ENCODE measurements around the gene COA8.
"Not testable (repeated sequence)": the region's sequence is repeated elsewhere in the genome, so short reads cannot be mapped to it uniquely, and the experiment has no call there.

COA8 gene

GRCh38 chr14:103604620-103605019 is 41.9 kb downstream of the COA8 start:
- peaks cover 11% of the 10 kb centered on the region for H3K27me3 Mint-ChIP-seq
- no peaks in the 10 kb centered on the region for H3K9me3 Mint-ChIP-seq
- no peak for ATAC-seq
- peaks cover 19% of the 10 kb centered on the region for H3K4me1 Mint-ChIP-seq
- no peak overlapping the region for H3K27ac Mint-ChIP-seq
- H3K36me3 Mint-ChIP-seq, result no peaks in the 10 kb centered on the region
- H3K4me3 Mint-ChIP-seq, result no peak overlapping the region

DNA sequence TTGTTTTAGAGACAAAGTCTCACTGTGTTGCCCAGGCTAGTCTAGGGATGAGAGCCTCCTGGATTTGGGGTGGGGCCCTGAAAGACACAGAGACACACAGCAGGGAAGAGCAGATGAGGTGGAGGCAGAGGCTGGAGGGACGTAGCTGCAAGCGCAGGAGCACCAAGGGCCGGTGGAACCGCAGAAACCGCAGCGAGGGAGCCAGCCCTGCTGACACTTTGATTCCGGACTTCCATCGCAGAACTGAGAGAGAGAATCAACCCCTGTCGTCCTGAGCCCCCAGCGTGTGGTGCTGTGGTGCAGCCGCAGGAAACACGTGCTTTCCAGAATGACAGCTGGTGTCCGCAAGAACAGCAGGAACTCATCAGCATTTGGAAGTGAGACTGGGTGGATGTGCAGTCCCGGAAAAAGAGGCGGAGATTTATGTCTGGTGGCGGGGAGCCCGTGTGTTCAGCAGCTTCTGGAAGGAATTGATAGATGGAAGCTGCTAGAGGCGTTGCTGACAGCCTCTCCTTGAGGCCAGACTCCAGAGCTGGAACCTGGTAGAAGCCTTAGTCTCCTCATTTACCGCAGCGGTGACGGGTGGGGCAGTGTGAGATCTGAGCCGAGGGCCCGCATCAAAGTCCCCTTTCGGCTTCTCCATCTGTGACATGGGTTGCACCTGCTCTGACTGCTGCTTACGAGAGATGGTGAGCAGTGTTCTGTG is 44.4 kb downstream of the COA8 start:
- peaks cover 24% of the 10 kb centered on the region for H3K27me3 Mint-ChIP-seq
- peaks cover 19% of the 10 kb centered on the region for H3K4me1 Mint-ChIP-seq
- peaks cover 11% of the 10 kb centered on the region for H3K9me3 Mint-ChIP-seq
- peak overlapping the region; percentile 70 for H3K4me3 Mint-ChIP-seq
- ATAC-seq, result peak; percentile 84
- H3K27ac Mint-ChIP-seq, result peak overlapping the region; percentile 2
- peaks cover 15% of the 10 kb centered on the region for H3K36me3 Mint-ChIP-seq

DNA sequence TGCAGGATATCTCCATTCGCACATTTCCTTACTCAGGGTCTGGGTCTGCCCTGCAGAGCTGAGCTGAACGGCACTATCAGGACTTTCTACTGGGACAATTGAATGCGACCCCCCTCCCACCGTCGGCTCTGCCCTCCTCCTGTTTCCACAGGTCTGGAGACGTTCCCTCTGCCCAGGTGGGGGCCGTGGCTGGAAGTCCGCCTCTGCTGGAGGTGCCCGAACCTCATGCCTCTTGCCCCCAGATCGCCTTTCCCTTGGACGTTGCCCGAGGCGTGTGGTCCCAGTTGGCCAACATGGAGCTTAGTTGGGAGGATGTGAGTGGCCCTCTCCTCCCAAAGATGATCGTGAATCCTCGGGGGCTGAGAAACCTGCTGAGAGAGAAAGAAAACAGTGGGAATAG is 45.1 kb downstream of the COA8 start:
- no peak for ATAC-seq
- Mint-ChIP-seq H3K27me3 (peaks cover 24% of the 10 kb centered on the region), H3K4me3 (peak overlapping the region; percentile 15), H3K4me1 (peaks cover 19% of the 10 kb centered on the region), H3K9me3 (peaks cover 11% of the 10 kb centered on the region), H3K36me3 (peaks cover 15% of the 10 kb centered on the region), H3K27ac (no peak overlapping the region)

DNA sequence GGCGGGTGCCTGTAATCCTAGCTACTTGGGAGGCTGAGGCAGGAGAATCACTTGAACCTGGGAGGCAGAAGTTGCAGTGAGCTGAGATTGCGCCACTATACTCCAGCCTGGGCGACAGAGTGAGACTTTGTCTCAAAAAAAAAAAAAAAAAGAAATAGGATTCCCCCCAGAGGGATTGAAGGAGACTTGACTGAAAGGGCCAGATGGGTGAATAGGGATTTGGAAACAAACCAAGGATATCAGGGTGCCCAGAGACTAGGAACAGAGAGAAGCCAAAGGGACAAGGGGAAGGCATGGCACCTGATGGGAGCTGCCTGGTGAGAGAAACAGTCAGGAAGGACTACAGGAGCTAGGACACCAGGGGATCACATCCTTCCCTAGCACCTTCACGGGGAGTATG is 46.3 kb downstream of the COA8 start:
- ATAC-seq, H3K4me3 Mint-ChIP-seq, H3K27ac Mint-ChIP-seq: not testable (repeated sequence)
- H3K4me1 Mint-ChIP-seq, result peaks cover 19% of the 10 kb centered on the region
- peaks cover 24% of the 10 kb centered on the region for H3K27me3 Mint-ChIP-seq
- peaks cover 11% of the 10 kb centered on the region for H3K9me3 Mint-ChIP-seq
- peaks cover 15% of the 10 kb centered on the region for H3K36me3 Mint-ChIP-seq

DNA sequence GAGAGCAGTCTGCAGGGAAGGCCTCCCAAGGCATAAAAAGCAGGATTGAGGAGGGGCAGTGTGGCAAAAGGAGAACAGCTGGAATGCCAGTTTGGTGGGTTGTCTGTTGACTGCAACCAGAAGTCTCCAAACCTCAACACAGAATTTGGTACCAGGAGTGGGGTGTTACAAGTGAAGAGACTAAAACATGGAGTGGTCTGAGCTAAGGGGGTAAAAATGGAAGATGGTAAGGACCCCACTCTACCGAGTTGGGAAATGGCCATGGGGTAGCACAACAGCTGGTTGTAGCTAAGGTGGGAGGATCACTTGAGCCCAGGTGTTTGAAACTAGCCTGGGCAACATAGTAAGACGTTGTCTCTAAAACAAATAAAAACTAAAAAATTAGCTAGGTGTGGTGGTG is 48.5 kb downstream of the COA8 start:
- H3K4me3 Mint-ChIP-seq, result no peak overlapping the region
- H3K36me3 Mint-ChIP-seq, result peaks cover 15% of the 10 kb centered on the region
- H3K27ac Mint-ChIP-seq, result no peak overlapping the region
- peaks cover 22% of the 10 kb centered on the region for H3K27me3 Mint-ChIP-seq
- H3K9me3 Mint-ChIP-seq, result peaks cover 11% of the 10 kb centered on the region
- no peak for ATAC-seq
- H3K4me1 Mint-ChIP-seq, result peaks cover 19% of the 10 kb centered on the region

DNA sequence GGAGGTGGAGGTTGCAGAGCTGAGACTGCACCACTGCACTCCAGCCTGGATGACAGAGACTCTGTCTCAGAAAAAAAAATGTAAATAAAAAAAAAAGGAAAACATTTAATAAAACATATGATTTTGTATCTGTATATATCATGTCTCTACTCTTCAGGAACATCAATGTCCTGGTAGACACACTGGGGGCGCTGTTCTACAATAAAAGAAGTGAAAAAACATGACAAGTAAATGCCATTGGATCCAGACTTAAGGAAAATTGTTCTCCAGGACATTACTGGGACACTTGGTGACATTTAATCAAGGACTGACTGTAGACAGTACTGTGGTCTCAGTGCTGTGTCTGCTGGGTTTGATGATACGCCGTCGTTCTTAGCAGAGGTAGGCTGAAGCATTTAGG is 50.8 kb downstream of the COA8 start:
- no peak for ATAC-seq
- Mint-ChIP-seq H3K4me1 (no peaks in the 10 kb centered on the region), H3K36me3 (peaks cover 15% of the 10 kb centered on the region)

DNA sequence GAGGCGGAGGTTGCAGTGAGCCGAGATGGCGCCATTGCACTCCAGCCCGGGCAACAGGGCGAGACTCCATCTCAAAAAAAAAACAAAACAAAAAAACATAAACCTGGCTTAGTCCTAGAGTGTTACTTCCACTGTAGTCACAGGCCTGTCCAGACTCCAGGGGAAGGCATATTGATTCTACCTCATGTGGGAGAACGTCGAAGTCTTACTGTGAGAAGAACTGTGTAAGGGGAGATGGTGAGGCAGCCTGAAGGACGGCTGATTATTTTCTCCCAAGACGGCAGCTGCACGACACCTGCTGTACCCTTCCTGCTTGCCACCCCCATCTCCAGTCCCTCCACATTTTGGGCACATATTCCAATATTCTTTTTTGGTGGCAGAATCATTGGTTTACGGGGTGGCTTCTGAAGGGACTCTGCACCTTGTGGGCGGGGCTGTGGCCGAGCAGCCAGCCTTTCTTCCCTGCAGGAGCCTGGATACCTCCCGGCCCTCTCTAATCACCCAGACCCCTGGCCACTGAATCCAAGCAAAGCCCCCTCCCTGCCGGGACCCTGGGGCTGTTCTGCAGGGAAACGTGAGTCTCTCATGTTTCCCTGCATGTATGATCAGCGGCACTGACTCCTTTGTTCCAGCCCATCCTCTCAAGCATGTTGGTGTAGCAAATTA is 54.0 kb downstream of the COA8 start:
- ATAC-seq, result no peak
- no peak overlapping the region for H3K27ac Mint-ChIP-seq
- H3K9me3 Mint-ChIP-seq, result no peaks in the 10 kb centered on the region
- peaks cover under 1% of the 10 kb centered on the region for H3K36me3 Mint-ChIP-seq
- H3K4me3 Mint-ChIP-seq, result no peak overlapping the region
- H3K27me3 Mint-ChIP-seq, result no peaks in the 10 kb centered on the region
- H3K4me1 Mint-ChIP-seq, result peaks cover 2% of the 10 kb centered on the region

More for the DNA sequence above, 50.8 kb downstream of the COA8 start:
- no peak overlapping the region for H3K27ac Mint-ChIP-seq
- peaks cover 13% of the 10 kb centered on the region for H3K27me3 Mint-ChIP-seq
- H3K4me3 Mint-ChIP-seq, result no peak overlapping the region
- H3K9me3 Mint-ChIP-seq, result peaks cover 11% of the 10 kb centered on the region

DNA sequence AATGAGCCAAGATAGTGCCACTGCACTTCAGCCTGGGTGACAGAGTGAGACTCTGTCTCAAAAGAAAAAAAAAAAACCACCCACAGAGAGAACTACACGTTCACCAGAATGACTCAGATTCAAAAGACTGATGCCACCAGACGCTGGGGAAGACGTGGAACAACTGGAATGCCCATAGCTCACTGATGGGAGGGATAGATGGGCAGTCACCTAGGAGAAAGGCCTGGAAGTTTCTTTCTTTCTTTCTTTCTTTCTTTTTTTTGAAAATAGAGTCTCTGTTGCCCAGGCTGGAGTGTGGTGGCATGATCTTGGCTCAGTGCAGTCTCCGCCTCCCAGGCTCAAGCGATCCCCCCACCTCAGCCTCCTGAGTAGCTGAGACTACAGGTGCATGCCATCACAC is 56.3 kb downstream of the COA8 start:
- Mint-ChIP-seq H3K9me3 (no peaks in the 10 kb centered on the region), H3K36me3 (no peaks in the 10 kb centered on the region), H3K27me3 (no peaks in the 10 kb centered on the region), H3K4me1 (peaks cover 20% of the 10 kb centered on the region), H3K27ac (no peak overlapping the region), H3K4me3 (no peak overlapping the region)
- no peak for ATAC-seq

DNA sequence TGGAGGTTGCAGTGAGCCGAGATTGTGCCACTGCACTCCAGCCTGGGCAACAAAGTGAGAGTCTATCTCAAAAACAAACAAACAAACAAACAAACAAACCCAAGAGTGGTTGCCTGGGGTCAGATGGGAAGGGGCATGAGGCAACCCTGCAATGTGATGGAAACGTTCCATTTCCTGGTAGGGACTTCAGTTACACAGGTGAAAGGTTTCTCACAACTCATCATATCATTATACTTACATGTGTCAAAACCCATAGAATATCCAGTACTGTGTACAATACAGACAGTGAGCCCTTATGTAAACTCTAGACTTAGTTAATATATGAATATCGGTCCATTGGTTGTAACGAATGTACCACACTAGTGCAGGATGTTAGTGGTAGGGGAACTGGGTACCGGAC is 59.1 kb downstream of the COA8 start:
- Mint-ChIP-seq H3K4me1 (peaks cover 47% of the 10 kb centered on the region), H3K36me3 (no peaks in the 10 kb centered on the region), H3K4me3 (peak overlapping the region; percentile 23), H3K27ac (no peak overlapping the region), H3K27me3 (no peaks in the 10 kb centered on the region), H3K9me3 (no peaks in the 10 kb centered on the region)
- no peak for ATAC-seq

GRCh38 chr14:103623308-103623707 is 60.5 kb downstream of the COA8 start:
- H3K36me3 Mint-ChIP-seq, result no peaks in the 10 kb centered on the region
- H3K27ac Mint-ChIP-seq, result no peak overlapping the region
- no peaks in the 10 kb centered on the region for H3K27me3 Mint-ChIP-seq
- ATAC-seq, result no peak
- H3K4me1 Mint-ChIP-seq, result peaks cover 62% of the 10 kb centered on the region
- H3K4me3 Mint-ChIP-seq, result no peak overlapping the region
- H3K9me3 Mint-ChIP-seq, result no peaks in the 10 kb centered on the region

DNA sequence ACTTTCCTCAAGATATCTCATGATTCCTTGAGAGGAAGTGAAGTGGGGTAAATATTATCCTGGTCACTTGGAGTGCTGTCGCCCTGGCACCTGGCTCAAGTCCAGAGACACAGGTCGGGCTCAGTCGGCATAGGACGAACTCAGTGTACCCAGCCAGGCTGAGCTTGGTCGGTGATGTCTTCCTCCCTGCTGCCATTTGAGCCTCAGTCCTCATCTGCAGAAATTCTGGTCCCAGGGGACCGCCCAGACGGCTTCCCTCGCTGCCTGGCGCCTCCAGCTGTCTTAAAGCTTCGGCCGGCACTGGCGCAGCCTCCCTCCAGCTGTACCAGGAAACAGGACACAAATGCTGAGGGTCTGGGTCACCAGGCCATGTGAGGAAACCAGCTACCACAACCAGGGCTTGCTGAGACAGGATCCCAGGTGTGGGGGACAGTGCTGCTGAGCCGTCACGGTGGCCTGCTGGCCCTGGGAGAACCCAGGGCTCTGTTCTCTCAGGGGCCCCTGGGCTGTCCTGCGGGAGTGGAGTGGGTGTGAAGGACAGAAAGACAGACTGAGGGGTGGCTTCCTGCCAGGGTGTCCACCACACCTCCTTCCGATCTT is 61.2 kb downstream of the COA8 start:
- Mint-ChIP-seq H3K36me3 (no peaks in the 10 kb centered on the region), H3K9me3 (no peaks in the 10 kb centered on the region), H3K4me3 (peak overlapping the region; percentile 38), H3K4me1 (peaks cover 64% of the 10 kb centered on the region), H3K27ac (peak overlapping the region; percentile 35), H3K27me3 (no peaks in the 10 kb centered on the region)
- no peak for ATAC-seq

DNA sequence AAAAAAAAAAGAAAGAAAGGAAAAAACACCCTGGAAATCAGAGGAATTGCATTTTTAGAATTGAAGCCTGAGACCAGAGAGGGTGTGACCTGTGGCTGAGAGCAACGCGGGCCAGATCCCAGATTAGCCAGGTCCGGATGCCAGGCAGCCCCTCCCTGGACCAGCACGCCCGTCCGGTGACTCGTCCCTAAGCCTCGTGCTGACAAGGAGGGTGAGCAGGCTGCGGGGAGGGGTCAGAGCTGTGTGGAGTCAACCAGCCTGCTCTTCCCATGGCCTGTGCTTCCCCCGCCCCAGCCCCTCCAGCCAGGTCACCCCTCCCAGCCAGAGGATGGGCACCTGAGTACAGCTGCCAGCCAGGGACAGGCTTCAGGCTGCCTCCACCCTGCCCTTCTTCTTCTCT is 62.1 kb downstream of the COA8 start:
- Mint-ChIP-seq H3K9me3 (no peaks in the 10 kb centered on the region), H3K4me3 (peak overlapping the region; percentile 38), H3K27me3 (no peaks in the 10 kb centered on the region), H3K36me3 (no peaks in the 10 kb centered on the region), H3K27ac (peak overlapping the region; percentile 35), H3K4me1 (peaks cover 64% of the 10 kb centered on the region)
- ATAC-seq, result no peak

- no peaks in the 10 kb centered on the region for H3K9me3 Mint-ChIP-seq
- H3K4me3 Mint-ChIP-seq, result peak overlapping the region; percentile 59
- no peaks in the 10 kb centered on the region for H3K36me3 Mint-ChIP-seq
- H3K4me1 Mint-ChIP-seq, result peaks cover 64% of the 10 kb centered on the region
- peak; percentile 51 for ATAC-seq
- no peak overlapping the region for H3K27ac Mint-ChIP-seq
- H3K27me3 Mint-ChIP-seq, result no peaks in the 10 kb centered on the region
Observed at GRCh38 chr14:103625356-103626095, 62.8 kb downstream of the COA8 start.

GRCh38 chr14:103626146-103626850 is 63.5 kb downstream of the COA8 start:
- no peak for ATAC-seq
- peak overlapping the region; percentile 2 for H3K27ac Mint-ChIP-seq
- no peaks in the 10 kb centered on the region for H3K36me3 Mint-ChIP-seq
- no peaks in the 10 kb centered on the region for H3K9me3 Mint-ChIP-seq
- no peak overlapping the region for H3K4me3 Mint-ChIP-seq
- H3K27me3 Mint-ChIP-seq, result no peaks in the 10 kb centered on the region
- H3K4me1 Mint-ChIP-seq, result peaks cover 64% of the 10 kb centered on the region

Data from stimulated activated memory B cell treated with anti-CD40 and anti-IgM and Interleukin-4, amounts not matched to agents 10 μg/mL and 1 μg/mL and 100 μg/mL, for 72 hours (primary cell).